ENCODE measurements around the gene APOBEC3F.

The APOBEC3F gene

DNA sequence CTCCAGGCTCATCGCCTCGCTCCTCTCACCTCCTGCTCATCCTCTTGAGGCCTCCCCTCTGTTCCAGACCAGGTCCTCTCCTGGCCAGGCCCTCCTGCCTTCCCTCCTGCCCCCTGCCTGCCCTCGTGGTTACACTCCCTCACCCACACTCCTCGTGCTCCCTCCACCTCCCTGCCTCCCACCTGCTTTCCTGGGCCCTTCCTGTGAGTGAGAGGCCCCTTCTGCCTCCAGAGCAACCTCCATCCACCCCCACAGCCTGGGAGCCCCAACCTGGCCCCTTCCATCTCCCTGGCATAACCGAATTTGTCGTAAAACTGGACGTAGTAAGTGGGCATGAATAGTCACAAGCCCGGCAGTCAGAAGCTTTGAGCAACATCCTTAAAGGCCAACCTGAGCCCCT lies 40.9 kb downstream of the APOBEC3F start:
- ChIA-PET POLR2A (no interaction called here), CTCF (interaction anchor here (1.0 kb wide), 1 partner anchor 17 kb away, joined by 3 read pairs; no protein-coding TSS in a partner anchor)
- no peak for TF ChIP-seq CTCF (IDR thresholded peaks at IDR 0.05; ENCODE audit: control extremely low read depth, extremely low read depth, low read depth, missing control alignments)
- no peak for DNase-seq (ENCODE audit: extremely low spot score)

- no peak for DNase-seq (ENCODE audit: extremely low spot score)
- no peak for TF ChIP-seq CTCF (IDR thresholded peaks at IDR 0.05; ENCODE audit: control extremely low read depth, extremely low read depth, low read depth, missing control alignments)
Observed at GRCh38 chr22:39083212-39084165, 42.8 kb downstream of the APOBEC3F start.

DNA sequence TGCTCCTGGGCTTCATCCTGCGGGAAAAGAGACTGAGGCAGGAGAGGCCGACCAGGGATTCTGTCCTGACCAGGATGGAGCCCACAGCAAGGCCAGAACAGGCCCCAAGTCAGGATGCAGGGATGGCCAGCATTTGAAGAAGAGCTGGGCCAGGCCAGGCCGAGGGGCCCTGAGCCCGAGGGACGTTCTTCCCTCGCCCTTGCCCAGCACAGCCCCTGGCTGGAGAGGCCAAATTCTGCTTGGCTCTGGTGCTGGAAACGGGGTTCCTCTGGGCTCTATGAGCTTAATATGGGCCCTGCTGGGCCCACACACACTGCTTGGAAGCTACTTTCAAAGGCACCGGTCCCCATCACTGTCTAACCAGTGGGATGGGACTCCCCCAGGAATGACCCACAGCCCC lies 44.0 kb downstream of the APOBEC3F start:
- CTCF ChIA-PET: no interaction called here
- POLR2A ChIA-PET: no interaction called here
- no peak for DNase-seq (ENCODE audit: extremely low spot score)
- no peak for TF ChIP-seq CTCF (IDR thresholded peaks at IDR 0.05; ENCODE audit: control extremely low read depth, extremely low read depth, low read depth, missing control alignments)

More at GRCh38 chr22:39083212-39084165, 42.8 kb downstream of the APOBEC3F start:
- ChIA-PET CTCF (no interaction called here), POLR2A (no interaction called here)

GRCh38 chr22:39087098-39087497 lies 46.4 kb downstream of the APOBEC3F start:
- no peak for TF ChIP-seq CTCF (IDR thresholded peaks at IDR 0.05; ENCODE audit: control extremely low read depth, extremely low read depth, low read depth, missing control alignments)
- CTCF ChIA-PET: no interaction called here
- DNase-seq (ENCODE audit: extremely low spot score): no peak
- POLR2A ChIA-PET: no interaction called here

- TF ChIP-seq CTCF (IDR thresholded peaks at IDR 0.05; ENCODE audit: control extremely low read depth, extremely low read depth, low read depth, missing control alignments): no peak
- DNase-seq (ENCODE audit: extremely low spot score): no peak
- POLR2A ChIA-PET: interaction anchor here (0.5 to 0.6 kb wide), 3 partner anchors 62 to 1413 kb away, joined by 3 to 4 read pairs (median 3); partner anchors contain the start of gene LGALS1
- CTCF ChIA-PET: interaction anchor here (1.0 to 1.6 kb wide), 3 partner anchors 20 to 85 kb away, joined by 3 to 4 read pairs (median 3); no protein-coding TSS in a partner anchor
Observed at GRCh38 chr22:39087881-39088684, 47.4 kb downstream of the APOBEC3F start.

DNA sequence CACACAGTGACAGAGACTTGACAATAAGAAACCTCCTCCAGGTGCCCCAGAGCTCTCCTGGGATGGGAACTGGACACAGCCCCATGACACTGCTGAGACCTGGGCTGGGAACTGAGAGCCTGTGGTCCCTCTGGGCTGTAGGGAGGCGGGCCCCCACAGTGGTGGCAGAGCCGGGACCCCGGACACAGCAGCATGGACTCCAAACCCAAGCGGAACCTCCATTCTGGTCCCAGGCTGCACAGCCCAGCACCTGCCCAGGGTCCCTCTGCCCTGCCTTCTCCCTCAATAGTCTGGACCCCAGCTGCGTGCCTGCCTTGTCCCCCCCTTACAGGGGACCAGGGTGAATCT lies 48.0 kb downstream of the APOBEC3F start:
- ChIA-PET CTCF (interaction anchor here (0.7 to 1.6 kb wide), 4 partner anchors 21 to 353 kb away, joined by 3 to 4 read pairs (median 4); no protein-coding TSS in a partner anchor), POLR2A (interaction anchor here (0.6 kb wide), 2 partner anchors 62 to 393 kb away, joined by 3 to 4 read pairs; no protein-coding TSS in a partner anchor)
- TF ChIP-seq CTCF (IDR thresholded peaks at IDR 0.05; ENCODE audit: control extremely low read depth, extremely low read depth, low read depth, missing control alignments): no peak
- no peak for DNase-seq (ENCODE audit: extremely low spot score)
